Breast epithelium (tissue), 3 donors: ENCODE results near the gene CAMK4.

ENCODE experiments used
- POLR2A ChIP-seq: fragments of 450-650 bp; IDR thresholded peaks from one replicate; pipeline ENCODE4 v1.6.1; 2016; ENCODE audit warnings: antibody characterized with exemption, mild to moderate bottlenecking, moderate library complexity
- TF ChIP-seq, protein P1 (sequence below), 3 donors: fragments of 450-650 bp; IDR thresholded peaks; one replicate each; pipeline ENCODE4 v1.5.1; 2016 to 2017; ENCODE audit warnings: antibody characterized with exemption in 3 of 3, mild to moderate bottlenecking in 3 of 3, moderate library complexity in 3 of 3

DNA sequence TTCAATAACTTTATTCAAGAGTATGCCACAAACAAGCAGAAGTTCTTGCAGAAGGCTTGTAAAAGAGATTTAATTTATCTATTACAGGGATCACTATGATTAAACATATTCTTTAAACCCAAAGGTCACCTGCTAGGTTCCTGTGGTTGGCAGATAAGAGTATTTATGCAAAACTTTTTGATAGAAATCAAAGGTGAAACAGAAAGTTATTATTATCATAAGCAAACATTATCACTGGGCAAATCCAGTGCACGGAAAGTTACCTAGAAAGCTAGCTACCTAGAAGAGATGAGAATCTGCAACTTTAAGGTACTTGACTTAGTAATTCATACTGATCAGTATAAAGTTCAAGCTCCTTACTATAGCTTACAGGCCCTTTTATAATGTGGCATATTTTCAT, 284.9 kb downstream of the CAMK4 start:
- TF ChIP-seq, protein P1, sequence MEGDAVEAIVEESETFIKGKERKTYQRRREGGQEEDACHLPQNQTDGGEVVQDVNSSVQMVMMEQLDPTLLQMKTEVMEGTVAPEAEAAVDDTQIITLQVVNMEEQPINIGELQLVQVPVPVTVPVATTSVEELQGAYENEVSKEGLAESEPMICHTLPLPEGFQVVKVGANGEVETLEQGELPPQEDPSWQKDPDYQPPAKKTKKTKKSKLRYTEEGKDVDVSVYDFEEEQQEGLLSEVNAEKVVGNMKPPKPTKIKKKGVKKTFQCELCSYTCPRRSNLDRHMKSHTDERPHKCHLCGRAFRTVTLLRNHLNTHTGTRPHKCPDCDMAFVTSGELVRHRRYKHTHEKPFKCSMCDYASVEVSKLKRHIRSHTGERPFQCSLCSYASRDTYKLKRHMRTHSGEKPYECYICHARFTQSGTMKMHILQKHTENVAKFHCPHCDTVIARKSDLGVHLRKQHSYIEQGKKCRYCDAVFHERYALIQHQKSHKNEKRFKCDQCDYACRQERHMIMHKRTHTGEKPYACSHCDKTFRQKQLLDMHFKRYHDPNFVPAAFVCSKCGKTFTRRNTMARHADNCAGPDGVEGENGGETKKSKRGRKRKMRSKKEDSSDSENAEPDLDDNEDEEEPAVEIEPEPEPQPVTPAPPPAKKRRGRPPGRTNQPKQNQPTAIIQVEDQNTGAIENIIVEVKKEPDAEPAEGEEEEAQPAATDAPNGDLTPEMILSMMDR (IDR thresholded peaks at IDR 0.05): no peak
- no peak for TF ChIP-seq POLR2A
